Activated CD8-positive, alpha-beta memory T cell treated with anti-CD3 and anti-CD28 coated beads, Interleukin-2, amount 50 U/mL, for 24 hours (primary cell): Measurements from ENCODE around the gene COP1.
"Not testable (repeated sequence)": the region's sequence is repeated elsewhere in the genome, so short reads cannot be mapped to it uniquely, and the experiment has no call there.

Source experiments
- DNase-seq: peaks from one replicate; pipeline ENCODE4 v3.0.0-alpha.2; 2020; ENCODE audit errors: extremely low read depth

COP1 gene

GRCh38 chr1:176033881-176034280, 173.2 kb downstream of the COP1 start:
- DNase-seq: no peak

- DNase-seq: no peak
Measured at GRCh38 chr1:176033474-176033873, 173.6 kb downstream of the COP1 start.

GRCh38 chr1:176032040-176032645, 174.9 kb downstream of the COP1 start:
- no peak for DNase-seq

- DNase-seq: no peak
Measured at GRCh38 chr1:176029609-176030008, 177.5 kb downstream of the COP1 start.

- DNase-seq: no peak
Measured at GRCh38 chr1:176029155-176029554, 177.9 kb downstream of the COP1 start.

- DNase-seq: not testable (repeated sequence)
Measured at GRCh38 chr1:176027934-176028333, 179.2 kb downstream of the COP1 start.

GRCh38 chr1:176022574-176022973, 184.5 kb downstream of the COP1 start:
- no peak for DNase-seq

GRCh38 chr1:176017722-176018121, 189.4 kb downstream of the COP1 start:
- DNase-seq: no peak

GRCh38 chr1:176009951-176010350, 197.1 kb downstream of the COP1 start:
- no peak for DNase-seq

GRCh38 chr1:176007756-176008389, 199.2 kb downstream of the COP1 start:
- DNase-seq: not testable (repeated sequence)

- not testable (repeated sequence) for DNase-seq
Measured at GRCh38 chr1:175994660-175995059, 212.4 kb downstream of the COP1 start.

- DNase-seq: not testable (repeated sequence)
Measured at GRCh38 chr1:175992825-175993224, 214.3 kb downstream of the COP1 start.

- DNase-seq: not testable (repeated sequence)
Measured at GRCh38 chr1:175992202-175992601, 214.9 kb downstream of the COP1 start.

- no peak for DNase-seq
Measured at GRCh38 chr1:175984813-175985212, 222.3 kb downstream of the COP1 start.

GRCh38 chr1:175984057-175984812, 222.9 kb downstream of the COP1 start:
- DNase-seq: no peak

- DNase-seq: not testable (repeated sequence)
Measured at GRCh38 chr1:175983363-175983762, 223.7 kb downstream of the COP1 start.

- no peak for DNase-seq
Measured at GRCh38 chr1:175981128-175981527, 226.0 kb downstream of the COP1 start.

- no peak for DNase-seq
Measured at GRCh38 chr1:175978926-175979325, 228.2 kb downstream of the COP1 start.

GRCh38 chr1:175978476-175978875, 228.6 kb downstream of the COP1 start:
- DNase-seq: no peak

GRCh38 chr1:175976865-175977642, 230.0 kb downstream of the COP1 start:
- no peak for DNase-seq

- DNase-seq: no peak
Measured at GRCh38 chr1:175969231-175969630, 237.9 kb downstream of the COP1 start.

- DNase-seq: no peak
Measured at GRCh38 chr1:175968486-175969172, 238.5 kb downstream of the COP1 start.
